HG02938 (cell line): Measurements from ENCODE around the gene PBX1.

Experiments
- ATAC-seq: cut with Tn5 transposase; IDR thresholded peaks from one replicate; pipeline ENCODE4 v1.9.1; 2021; ENCODE audit warnings: mild to moderate bottlenecking, moderate library complexity; ENCODE audit not compliant: unreplicated experiment

Gene PBX1

GRCh38 chr1:164613176-164613575, 54.2 kb downstream of the PBX1 start:
- ATAC-seq, result no peak

GRCh38 chr1:164614316-164614715, 55.3 kb downstream of the PBX1 start:
- ATAC-seq, result no peak

- ATAC-seq, result no peak
These were observed 58.6 kb downstream of the PBX1 start for GRCh38 chr1:164617377-164618201.

GRCh38 chr1:164618202-164618564, 59.2 kb downstream of the PBX1 start:
- no peak for ATAC-seq

GRCh38 chr1:164619006-164619784, 60.2 kb downstream of the PBX1 start:
- ATAC-seq, result no peak

GRCh38 chr1:164622068-164622845, 63.3 kb downstream of the PBX1 start:
- ATAC-seq, result no peak

GRCh38 chr1:164623805-164624204, 64.8 kb downstream of the PBX1 start:
- ATAC-seq, result no peak

GRCh38 chr1:164624400-164624799, 65.4 kb downstream of the PBX1 start:
- ATAC-seq, result no peak

GRCh38 chr1:164625004-164625617, 66.1 kb downstream of the PBX1 start:
- no peak for ATAC-seq

- ATAC-seq, result no peak
These were observed 69.8 kb downstream of the PBX1 start for GRCh38 chr1:164628772-164629171.

GRCh38 chr1:164629971-164630370, 71.0 kb downstream of the PBX1 start:
- no peak for ATAC-seq

- no peak for ATAC-seq
These were observed 71.8 kb downstream of the PBX1 start for GRCh38 chr1:164630626-164631396.

- ATAC-seq, result no peak
These were observed 72.8 kb downstream of the PBX1 start for GRCh38 chr1:164631751-164632150.

- no peak for ATAC-seq
These were observed 75.0 kb downstream of the PBX1 start for GRCh38 chr1:164633997-164634396.

- no peak for ATAC-seq
These were observed 76.2 kb downstream of the PBX1 start for GRCh38 chr1:164635059-164635802.

- ATAC-seq, result no peak
These were observed 77.1 kb downstream of the PBX1 start for GRCh38 chr1:164635803-164636731.

GRCh38 chr1:164636757-164637156, 77.8 kb downstream of the PBX1 start:
- ATAC-seq, result no peak
